Progenitor cell of endocrine pancreas (in vitro differentiated cells): ENCODE measurements around the gene HAS3. TPM values are rescaled to one million over a fixed set of nuclear protein-coding genes. Genes with fewer than 3 reads are reported as not detected.

Experiments used
- DNase-seq: peaks from one replicate; pipeline ENCODE4 v3.0.0; 2021; ENCODE audit warnings: low spot score; ENCODE audit not compliant: unreplicated experiment
- H3K27ac Mint-ChIP-seq: 2 replicates; pipeline ENCODE4 v1.8.0; 2021; ENCODE audit warnings: mild to moderate bottlenecking, moderate library complexity, mixed read lengths
- H3K27me3 Mint-ChIP-seq: 2 replicates; pipeline ENCODE4 v1.8.0; 2021; ENCODE audit warnings: mixed read lengths
- H3K36me3 Mint-ChIP-seq: 2 replicates; pipeline ENCODE4 v1.8.0; 2022; ENCODE audit warnings: mixed read lengths; ENCODE audit not compliant: insufficient read depth
- H3K4me1 Mint-ChIP-seq: 2 replicates; pipeline ENCODE4 v1.8.0; 2021; ENCODE audit warnings: low read depth, mixed read lengths
- H3K4me3 Mint-ChIP-seq: 2 replicates; pipeline ENCODE4 v1.8.0; 2021; ENCODE audit warnings: low read depth, mild to moderate bottlenecking, moderate library complexity, mixed read lengths
- H3K9me3 Mint-ChIP-seq: 2 replicates; pipeline ENCODE4 v1.8.0; 2021; ENCODE audit warnings: low read depth, mixed read lengths
- CTCF ChIP-seq: fragments of 200-600 bp; sonication (generic); IDR thresholded peaks from one replicate; pipeline ENCODE4 v1.5.0; 2021; ENCODE audit warnings: antibody characterized with exemption, mild to moderate bottlenecking; ENCODE audit not compliant: unreplicated experiment
- total RNA-seq: library from RNA; stranded (reverse); gene quantifications from 2 replicates; pipeline ENCODE4 v1.2.1, GENCODE V29; 2021

Gene HAS3
- total RNA-seq, 1 donor from 2014 or later, result 1.1 TPM

- no peaks in the 10 kb centered on the region for H3K4me1 Mint-ChIP-seq
- TF ChIP-seq CTCF, result no peak
- H3K4me3 Mint-ChIP-seq, result no peak overlapping the region
- DNase-seq, result no peak
- H3K27me3 Mint-ChIP-seq, result no peaks in the 10 kb centered on the region
- H3K9me3 Mint-ChIP-seq, result no peaks in the 10 kb centered on the region
- H3K36me3 Mint-ChIP-seq, result peaks cover 2% of the 10 kb centered on the region
- no peak overlapping the region for H3K27ac Mint-ChIP-seq
These were observed 9.5 kb downstream of the HAS3 start for GRCh38 chr16:69114976-69115355.

- Mint-ChIP-seq H3K27me3 (no peaks in the 10 kb centered on the region), H3K27ac (no peak overlapping the region), H3K4me1 (no peaks in the 10 kb centered on the region)
These were observed 9.9 kb downstream of the HAS3 start for GRCh38 chr16:69115361-69115760.

GRCh38 chr16:69115837-69116236 is 10.4 kb downstream of the HAS3 start:
- Mint-ChIP-seq H3K36me3 (peaks cover 3% of the 10 kb centered on the region), H3K4me1 (no peaks in the 10 kb centered on the region), H3K9me3 (no peaks in the 10 kb centered on the region), H3K4me3 (no peak overlapping the region), H3K27ac (no peak overlapping the region), H3K27me3 (no peaks in the 10 kb centered on the region)
- no peak for TF ChIP-seq CTCF
- no peak for DNase-seq

More at GRCh38 chr16:69115361-69115760, 9.9 kb downstream of the HAS3 start:
- TF ChIP-seq CTCF, result no peak
- no peaks in the 10 kb centered on the region for H3K9me3 Mint-ChIP-seq
- no peak for DNase-seq
- H3K4me3 Mint-ChIP-seq, result no peak overlapping the region
- H3K36me3 Mint-ChIP-seq, result peaks cover 3% of the 10 kb centered on the region

GRCh38 chr16:69116256-69116875 is 10.9 kb downstream of the HAS3 start:
- Mint-ChIP-seq H3K4me1 (no peaks in the 10 kb centered on the region), H3K9me3 (no peaks in the 10 kb centered on the region), H3K4me3 (no peak overlapping the region), H3K36me3 (peaks cover 3% of the 10 kb centered on the region), H3K27ac (no peak overlapping the region), H3K27me3 (no peaks in the 10 kb centered on the region)
- DNase-seq, result no peak
- TF ChIP-seq CTCF, result no peak

- Mint-ChIP-seq H3K27ac (no peak overlapping the region), H3K4me1 (no peaks in the 10 kb centered on the region), H3K36me3 (peaks cover 3% of the 10 kb centered on the region), H3K4me3 (no peak overlapping the region), H3K9me3 (no peaks in the 10 kb centered on the region), H3K27me3 (no peaks in the 10 kb centered on the region)
- no peak for TF ChIP-seq CTCF
- no peak for DNase-seq
These were observed 11.5 kb downstream of the HAS3 start for GRCh38 chr16:69116906-69117305.
